ENCODE data around the gene ZBTB20. TPM values are rescaled to one million over a fixed set of nuclear protein-coding genes. Genes with fewer than 3 reads are reported as not detected.

ZBTB20 gene
- total RNA-seq, 1 donor from 2014 or later = 15.5 TPM

- Mint-ChIP-seq H3K27ac (ENCODE audit: unreplicated experiment) (no peak overlapping the region), H3K36me3 (ENCODE audit: low read depth) (peaks cover 1% of the 10 kb centered on the region), H3K27me3 (ENCODE audit: low read depth) (no peaks in the 10 kb centered on the region), H3K9me3 (ENCODE audit: low read depth) (no peaks in the 10 kb centered on the region), H3K4me1 (ENCODE audit: low read depth) (peaks cover 55% of the 10 kb centered on the region), H3K4me3 (ENCODE audit: unreplicated experiment) (no peak overlapping the region)
- TF ChIP-seq CTCF (IDR thresholded peaks at IDR 0.05) = no peak
- no peak for DNase-seq (ENCODE audit: low spot score)
Observed at GRCh38 chr3:114499976-114500375, 647.1 kb downstream of the ZBTB20 start.

GRCh38 chr3:114498539-114499370 lies 648.3 kb downstream of the ZBTB20 start:
- peak overlapping the region; percentile 22 for H3K27ac Mint-ChIP-seq (ENCODE audit: unreplicated experiment)

GRCh38 chr3:114496874-114497273 lies 650.2 kb downstream of the ZBTB20 start:
- Mint-ChIP-seq H3K4me3 (ENCODE audit: unreplicated experiment) (no peak overlapping the region), H3K36me3 (ENCODE audit: low read depth) (no peaks in the 10 kb centered on the region), H3K9me3 (ENCODE audit: low read depth) (no peaks in the 10 kb centered on the region), H3K27me3 (ENCODE audit: low read depth) (no peaks in the 10 kb centered on the region), H3K27ac (ENCODE audit: unreplicated experiment) (peak overlapping the region; percentile 20), H3K4me1 (ENCODE audit: low read depth) (peaks cover 54% of the 10 kb centered on the region)
- no peak for DNase-seq (ENCODE audit: low spot score)
- no peak for TF ChIP-seq CTCF (IDR thresholded peaks at IDR 0.05)

More at GRCh38 chr3:114498539-114499370, 648.3 kb downstream of the ZBTB20 start:
- peaks cover 54% of the 10 kb centered on the region for H3K4me1 Mint-ChIP-seq (ENCODE audit: low read depth)
- H3K36me3 Mint-ChIP-seq (ENCODE audit: low read depth) = peaks cover 1% of the 10 kb centered on the region
- H3K9me3 Mint-ChIP-seq (ENCODE audit: low read depth) = no peaks in the 10 kb centered on the region
- no peaks in the 10 kb centered on the region for H3K27me3 Mint-ChIP-seq (ENCODE audit: low read depth)
- no peak for TF ChIP-seq CTCF (IDR thresholded peaks at IDR 0.05)
- no peak overlapping the region for H3K4me3 Mint-ChIP-seq (ENCODE audit: unreplicated experiment)
- no peak for DNase-seq (ENCODE audit: low spot score)

- DNase-seq (ENCODE audit: low spot score) = no peak
Observed at GRCh38 chr3:114496466-114496865, 650.6 kb downstream of the ZBTB20 start.

GRCh38 chr3:114496021-114496434 lies 651.1 kb downstream of the ZBTB20 start:
- no peaks in the 10 kb centered on the region for H3K27me3 Mint-ChIP-seq (ENCODE audit: low read depth)
- DNase-seq (ENCODE audit: low spot score) = no peak
- peak overlapping the region; percentile 49 for H3K27ac Mint-ChIP-seq (ENCODE audit: unreplicated experiment)
- H3K9me3 Mint-ChIP-seq (ENCODE audit: low read depth) = no peaks in the 10 kb centered on the region
- no peaks in the 10 kb centered on the region for H3K36me3 Mint-ChIP-seq (ENCODE audit: low read depth)
- peaks cover 54% of the 10 kb centered on the region for H3K4me1 Mint-ChIP-seq (ENCODE audit: low read depth)
- TF ChIP-seq CTCF (IDR thresholded peaks at IDR 0.05) = no peak
- H3K4me3 Mint-ChIP-seq (ENCODE audit: unreplicated experiment) = no peak overlapping the region

More at GRCh38 chr3:114496466-114496865, 650.6 kb downstream of the ZBTB20 start:
- peak overlapping the region; percentile 20 for H3K27ac Mint-ChIP-seq (ENCODE audit: unreplicated experiment)
- no peak overlapping the region for H3K4me3 Mint-ChIP-seq (ENCODE audit: unreplicated experiment)
- H3K27me3 Mint-ChIP-seq (ENCODE audit: low read depth) = no peaks in the 10 kb centered on the region
- H3K36me3 Mint-ChIP-seq (ENCODE audit: low read depth) = no peaks in the 10 kb centered on the region
- peaks cover 54% of the 10 kb centered on the region for H3K4me1 Mint-ChIP-seq (ENCODE audit: low read depth)
- no peak for TF ChIP-seq CTCF (IDR thresholded peaks at IDR 0.05)
- no peaks in the 10 kb centered on the region for H3K9me3 Mint-ChIP-seq (ENCODE audit: low read depth)
